CD4-positive, alpha-beta T cell treated with Interleukin-12 subunit alpha and Interleukin-12 subunit beta, for 1 hour (primary cell): Measurements from ENCODE around the gene MLLT6.

Source experiments
- DNase-seq: peaks from one replicate; pipeline ENCODE4 v3.0.0-alpha.2; 2020

MLLT6 gene

GRCh38 chr17:38676706-38677504 is 28.2 kb upstream of the MLLT6 start:
- DNase-seq, result peak; percentile 85

- no peak for DNase-seq
These were observed 27.3 kb upstream of the MLLT6 start for GRCh38 chr17:38677819-38678218.

GRCh38 chr17:38681096-38681495 is 24.0 kb upstream of the MLLT6 start:
- DNase-seq, result no peak

- no peak for DNase-seq
These were observed 19.6 kb upstream of the MLLT6 start for GRCh38 chr17:38685491-38685890.

GRCh38 chr17:38687286-38687685 is 17.8 kb upstream of the MLLT6 start:
- DNase-seq, result no peak

DNA sequence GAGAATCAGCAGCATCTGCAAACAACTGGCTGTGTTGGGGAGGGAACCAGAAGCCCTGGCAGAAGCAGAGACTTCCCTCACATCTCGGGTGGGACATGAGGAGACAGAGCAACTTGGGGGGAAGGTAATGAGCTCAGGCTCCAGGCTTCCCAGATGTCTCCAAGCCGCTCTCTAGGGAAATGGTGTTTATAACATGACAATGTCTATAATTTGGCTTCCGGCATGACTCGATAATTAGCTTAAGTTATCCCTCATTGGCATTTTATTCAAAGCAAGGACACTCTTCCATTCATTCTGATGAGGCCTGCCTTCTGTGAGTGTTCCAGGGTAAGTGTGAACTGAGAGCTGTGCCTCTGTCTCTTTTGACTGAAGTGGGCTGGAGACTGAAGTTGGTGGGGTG is 14.7 kb upstream of the MLLT6 start:
- no peak for DNase-seq

DNA sequence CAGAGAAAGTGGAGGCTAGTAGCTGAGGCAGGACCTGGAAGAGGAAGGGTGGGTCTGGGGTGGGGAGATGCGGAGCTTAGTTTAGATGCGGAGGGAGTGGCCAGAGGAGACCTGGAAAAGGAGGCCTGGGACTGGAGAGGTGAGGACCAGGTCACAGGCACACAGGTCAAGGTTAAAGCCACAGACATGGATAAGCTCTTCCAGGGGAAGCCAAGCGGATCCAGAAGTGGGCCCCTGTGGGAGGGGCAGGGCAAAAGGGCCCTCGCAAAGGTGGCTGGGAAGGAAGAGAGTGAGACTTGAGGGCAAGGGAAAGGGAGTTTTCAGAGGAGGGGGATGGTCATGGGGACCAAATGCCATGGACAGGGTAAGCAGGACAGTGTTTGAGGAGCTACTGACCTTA is 13.9 kb upstream of the MLLT6 start:
- no peak for DNase-seq

DNA sequence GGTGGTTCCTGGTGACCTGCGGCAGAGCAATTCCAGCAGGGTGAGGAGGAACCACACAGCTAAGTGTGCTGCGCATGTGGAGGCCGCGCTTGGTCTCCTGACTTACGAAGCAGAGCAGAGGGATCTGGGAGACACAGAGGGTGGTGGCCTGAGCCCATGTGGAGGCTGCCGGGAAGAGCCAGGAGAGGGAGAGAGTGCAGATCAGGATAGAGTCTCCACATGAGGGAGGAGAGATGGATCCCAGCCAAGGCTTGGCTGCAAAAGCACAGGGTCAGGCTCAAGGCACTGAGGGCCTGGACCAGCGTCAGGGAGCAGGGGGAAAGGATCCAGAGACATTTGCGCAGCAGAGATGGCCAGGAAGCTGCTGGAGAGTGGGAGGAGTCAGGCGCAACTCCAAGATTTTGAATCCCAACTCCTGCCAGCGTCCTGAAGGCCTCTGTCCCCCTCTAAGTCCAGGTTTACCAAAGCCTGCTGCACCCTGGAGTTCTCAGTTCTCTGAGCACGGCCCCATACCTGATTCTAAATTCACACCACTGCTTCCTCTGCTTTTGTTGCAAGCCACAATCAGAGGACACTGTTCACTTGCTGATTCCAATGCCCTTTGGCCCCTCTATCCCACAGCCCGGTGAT is 11.3 kb upstream of the MLLT6 start:
- no peak for DNase-seq

DNA sequence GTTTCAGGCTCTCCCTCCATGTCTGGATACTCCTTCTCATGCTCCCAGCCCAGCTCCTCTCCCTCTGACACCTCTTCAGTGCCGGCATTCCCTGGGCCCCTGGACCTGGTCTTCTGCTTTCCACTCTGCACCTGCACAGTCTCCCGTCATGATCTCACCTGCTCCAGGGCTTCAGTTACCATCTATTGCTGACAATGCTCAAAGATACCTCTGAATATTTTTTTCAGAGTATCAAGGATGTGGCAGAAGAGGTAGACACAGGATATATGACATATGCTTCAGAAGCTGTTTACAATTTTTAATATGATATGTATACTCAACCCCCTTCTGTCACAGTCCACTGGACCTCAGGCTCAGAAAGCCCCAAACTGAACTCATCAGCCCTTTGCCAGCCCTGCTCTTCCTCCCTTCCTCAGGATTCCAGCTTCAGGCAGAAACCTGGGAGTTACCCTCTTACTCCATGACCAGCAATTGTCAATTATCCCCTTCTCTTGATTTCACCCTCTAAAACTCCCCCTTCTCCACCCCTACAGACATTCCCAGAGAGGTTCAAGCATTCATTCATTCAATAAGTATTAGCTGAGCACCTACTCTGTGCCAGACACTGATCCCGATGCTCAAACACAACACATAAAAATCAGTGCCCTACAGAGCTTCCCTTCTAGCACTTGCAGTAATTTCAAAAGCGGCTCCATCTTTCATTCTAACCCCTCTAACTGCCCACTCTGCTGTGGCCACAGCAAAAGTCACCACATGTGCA is 7.8 kb upstream of the MLLT6 start:
- DNase-seq, result no peak

- no peak for DNase-seq
These were observed 6.3 kb upstream of the MLLT6 start for GRCh38 chr17:38698760-38699159.

GRCh38 chr17:38701504-38702165 is 3.4 kb upstream of the MLLT6 start:
- peak; percentile 80 for DNase-seq

DNA sequence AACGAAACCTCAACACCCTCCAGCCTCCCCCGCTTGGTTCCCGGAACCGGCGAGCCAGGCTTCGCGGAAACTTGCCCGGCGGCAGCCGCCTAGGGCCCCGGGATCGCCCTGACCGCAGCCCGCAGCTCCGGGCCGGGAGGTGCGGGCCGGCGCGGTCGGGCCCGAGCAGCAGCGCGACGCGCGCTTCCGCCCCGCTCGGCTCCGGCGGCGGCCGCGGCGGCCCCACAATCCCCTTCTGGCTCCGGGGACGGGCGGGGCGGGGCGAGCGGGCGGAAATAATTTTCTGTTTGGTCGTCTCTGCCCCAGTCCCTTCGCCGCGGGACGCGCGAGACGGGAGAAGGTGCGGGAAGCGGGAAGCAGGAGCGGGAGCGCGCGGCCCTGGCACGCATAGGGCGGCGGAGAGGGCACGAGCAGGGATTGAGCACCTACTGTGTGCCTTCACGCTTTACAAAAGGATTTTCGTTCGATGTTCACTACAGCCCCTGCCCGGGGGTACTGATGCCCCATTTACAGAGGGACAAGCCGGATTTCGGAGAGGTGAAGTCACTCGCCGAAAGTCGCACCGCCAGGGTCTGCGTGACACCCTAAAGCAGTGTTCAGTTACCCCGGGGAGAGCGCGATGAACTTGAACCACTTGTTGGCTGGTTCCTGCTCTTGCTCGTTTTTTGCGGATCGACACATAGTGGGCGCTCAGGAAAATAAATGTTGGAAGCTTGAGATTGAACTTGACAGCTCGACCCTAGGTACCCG is 2.7 kb upstream of the MLLT6 start:
- DNase-seq, result peak; percentile 83

GRCh38 chr17:38702916-38703741 is 1.9 kb upstream of the MLLT6 start:
- peak; percentile 7 for DNase-seq

GRCh38 chr17:38703742-38704605 is 1.1 kb upstream of the MLLT6 start:
- peak; percentile 78 for DNase-seq

- no peak for DNase-seq
These were observed 390 bp downstream of the MLLT6 start for GRCh38 chr17:38705523-38705802.

- DNase-seq, result peak; percentile 21
These were observed 881 bp downstream of the MLLT6 start for GRCh38 chr17:38705803-38706504.

GRCh38 chr17:38706505-38707216 is 1.6 kb downstream of the MLLT6 start:
- DNase-seq, result peak; percentile 38

DNA sequence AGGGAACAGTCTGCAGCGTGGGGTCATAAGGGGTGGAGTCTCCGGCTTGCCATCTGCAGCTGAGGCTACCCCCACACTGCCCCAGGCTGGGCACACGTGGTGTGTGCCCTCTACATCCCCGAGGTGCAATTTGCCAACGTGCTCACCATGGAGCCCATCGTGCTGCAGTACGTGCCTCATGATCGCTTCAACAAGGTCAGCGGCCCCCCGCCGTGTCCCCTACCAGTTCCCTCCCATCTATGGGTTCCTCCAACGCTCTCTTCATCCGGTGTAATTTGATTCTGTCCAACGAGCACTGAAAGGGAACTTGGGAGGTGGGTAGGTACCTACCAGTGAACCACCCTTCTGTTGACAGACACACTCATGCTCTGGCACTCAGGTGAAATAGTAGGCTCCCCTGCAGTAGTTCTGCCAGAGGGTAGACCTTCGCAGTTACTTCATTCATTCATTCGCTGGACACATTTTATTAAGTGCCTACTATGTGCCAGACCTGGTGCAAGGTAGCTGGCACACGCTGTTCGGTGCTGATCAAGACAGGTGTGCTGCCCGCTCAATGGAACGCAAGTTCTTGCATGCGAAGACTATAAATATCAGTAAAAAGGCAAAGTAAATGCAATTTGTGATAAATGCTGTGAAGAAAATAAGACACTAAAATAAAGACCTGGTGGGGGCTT is 2.7 kb downstream of the MLLT6 start:
- no peak for DNase-seq
